ENCODE results near the gene ADAMTS17.

- TF ChIP-seq CTCF (IDR thresholded peaks at IDR 0.05; ENCODE audit: low read depth, low read length, poor library complexity, severe bottlenecking) (no peak), EZH2phosphoT487 (IDR thresholded peaks at IDR 0.05; ENCODE audit: borderline replicate concordance, low read length) (no peak)
Observed at GRCh38 chr15:99931703-99932603, 409.8 kb downstream of the ADAMTS17 start.

All from DOHH2 (cell line).